ENCODE data around the gene SP140.

DNA sequence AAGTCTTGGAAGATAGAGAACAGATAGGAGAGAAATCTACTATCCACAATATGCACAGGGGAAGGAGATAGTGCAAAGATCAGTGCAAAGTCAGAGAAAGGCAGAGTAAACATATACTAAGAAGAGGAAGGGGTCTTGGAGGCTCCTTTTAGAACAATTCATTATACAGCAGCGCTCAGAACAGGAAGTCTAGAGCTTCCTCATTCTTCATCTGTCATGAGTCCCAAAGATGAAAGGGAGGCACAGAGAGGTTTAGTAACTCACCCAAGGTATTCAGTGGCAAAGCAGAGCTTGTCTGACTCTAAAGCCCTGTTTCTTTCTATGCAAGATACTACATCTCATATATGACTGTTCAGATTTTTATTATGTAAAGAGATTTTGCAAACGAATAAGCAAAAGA, 7.1 kb upstream of the SP140 start:
- TF ChIP-seq, protein P1, sequence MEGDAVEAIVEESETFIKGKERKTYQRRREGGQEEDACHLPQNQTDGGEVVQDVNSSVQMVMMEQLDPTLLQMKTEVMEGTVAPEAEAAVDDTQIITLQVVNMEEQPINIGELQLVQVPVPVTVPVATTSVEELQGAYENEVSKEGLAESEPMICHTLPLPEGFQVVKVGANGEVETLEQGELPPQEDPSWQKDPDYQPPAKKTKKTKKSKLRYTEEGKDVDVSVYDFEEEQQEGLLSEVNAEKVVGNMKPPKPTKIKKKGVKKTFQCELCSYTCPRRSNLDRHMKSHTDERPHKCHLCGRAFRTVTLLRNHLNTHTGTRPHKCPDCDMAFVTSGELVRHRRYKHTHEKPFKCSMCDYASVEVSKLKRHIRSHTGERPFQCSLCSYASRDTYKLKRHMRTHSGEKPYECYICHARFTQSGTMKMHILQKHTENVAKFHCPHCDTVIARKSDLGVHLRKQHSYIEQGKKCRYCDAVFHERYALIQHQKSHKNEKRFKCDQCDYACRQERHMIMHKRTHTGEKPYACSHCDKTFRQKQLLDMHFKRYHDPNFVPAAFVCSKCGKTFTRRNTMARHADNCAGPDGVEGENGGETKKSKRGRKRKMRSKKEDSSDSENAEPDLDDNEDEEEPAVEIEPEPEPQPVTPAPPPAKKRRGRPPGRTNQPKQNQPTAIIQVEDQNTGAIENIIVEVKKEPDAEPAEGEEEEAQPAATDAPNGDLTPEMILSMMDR (conservative IDR thresholded peaks at IDR 0.05 in 1 of 2, IDR thresholded peaks at IDR 0.05 in 1 of 2; ENCODE audit: extremely low read depth in 1 of 2, insufficient read depth in 1 of 2, low read depth in 1 of 2, low read length in 2 of 2), result no peak
- TF ChIP-seq EZH2 (IDR thresholded peaks at IDR 0.05; ENCODE audit: borderline replicate concordance, low read length), result no peak
